Measurements from ENCODE around the gene HLA-DOB. TPM values are rescaled to one million over a fixed set of nuclear protein-coding genes. Genes with fewer than 3 reads are reported as not detected.

HLA-DOB gene
- total and polyA plus RNA-seq, 2 of the 13 experiments (the other 11 are each of a cell fraction or from before 2014, with no cell fraction given), result not detected

DNA sequence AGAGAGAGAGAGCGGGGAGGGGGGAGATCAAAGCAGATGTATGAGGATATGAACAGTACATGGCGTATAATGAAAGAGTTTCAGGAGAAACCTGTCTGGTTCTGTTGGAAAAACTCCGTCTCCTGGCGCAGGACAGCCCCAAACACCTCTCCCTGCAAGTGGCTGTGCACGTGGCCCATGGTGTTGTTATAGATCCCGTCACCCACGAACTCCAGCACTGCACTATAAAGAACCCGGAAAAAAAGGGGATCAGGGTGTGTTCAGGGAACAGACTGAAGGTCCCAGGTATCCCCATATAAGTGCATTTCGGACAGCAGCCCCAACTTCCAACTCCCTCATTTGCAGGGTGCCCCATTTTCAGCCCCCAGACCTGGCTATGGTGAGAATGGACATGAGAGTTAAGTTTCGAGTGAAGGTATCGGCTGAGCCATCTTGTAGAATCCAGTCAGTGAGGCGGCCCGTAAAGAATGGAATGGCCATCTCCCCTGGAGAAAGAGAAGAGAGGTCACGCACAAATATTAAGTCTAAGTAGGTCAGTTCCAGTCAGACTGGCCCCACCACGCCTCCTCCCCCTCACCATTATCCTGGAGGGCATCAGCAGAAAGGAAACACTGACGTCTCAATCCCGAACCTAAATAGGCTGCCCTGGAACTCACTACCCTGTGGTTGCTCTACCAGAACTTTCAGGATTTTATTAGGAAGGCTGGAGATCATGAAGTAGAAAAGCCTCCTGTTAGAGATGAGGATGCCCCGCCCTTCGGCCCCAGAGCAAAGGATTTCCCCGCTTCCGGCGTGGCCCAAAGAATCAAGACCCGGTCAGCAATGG lies 35.4 kb upstream of the HLA-DOB start (continued):
- no peak for TF ChIP-seq ZNF513 (CRISPR knock-in tag; conservative IDR thresholded peaks at IDR 0.05)
- TF ChIP-seq ELF1 (CRISPR knock-in tag; IDR thresholded peaks at IDR 0.05), result 0 out of 2 replicates have a peak, but pooled peaks have one; percentile 11
- no peak for TF ChIP-seq TOE1 (CRISPR knock-in tag; IDR thresholded peaks at IDR 0.05)
- no peak for TF ChIP-seq AGO1 (IDR thresholded peaks at IDR 0.05; ENCODE audit: low read depth, low read length, poor library complexity, severe bottlenecking)
- TF ChIP-seq HMG20B (CRISPR knock-in tag; conservative IDR thresholded peaks at IDR 0.05), result 0 out of 2 replicates have a peak, but pooled peaks have one; percentile 7
- no peak for TF ChIP-seq STAT6 (CRISPR knock-in tag; IDR thresholded peaks at IDR 0.05; ENCODE audit: borderline replicate concordance)
- no peak for TF ChIP-seq ZNF547 (CRISPR knock-in tag; IDR thresholded peaks at IDR 0.05)
- no peak for TF ChIP-seq HOXA9 (CRISPR knock-in tag; IDR thresholded peaks at IDR 0.05; ENCODE audit: borderline replicate concordance)
- no peak for TF ChIP-seq ZNF10 (CRISPR knock-in tag; IDR thresholded peaks at IDR 0.05; ENCODE audit: borderline replicate concordance, low read depth)
- TF ChIP-seq ETV5 (CRISPR knock-in tag; IDR thresholded peaks at IDR 0.05; ENCODE audit: borderline replicate concordance), result peak; percentile 57; the same call in 1 of the 2 replicates
- TF ChIP-seq BCL3 (CRISPR knock-in tag; IDR thresholded peaks at IDR 0.05), result no peak
- no peak for TF ChIP-seq NAIF1 (CRISPR knock-in tag; IDR thresholded peaks at IDR 0.05; ENCODE audit: borderline replicate concordance)

Measured in HepG2 (cell line).